HCT116 (cell line): ENCODE measurements around the gene HLA-DPB1. TPM values are rescaled to one million over a fixed set of nuclear protein-coding genes. Genes with fewer than 3 reads are reported as not detected.
A peak's percentile ranks its signal among the peaks of the same experiment; 100 is the strongest.

Source experiments
- ATAC-seq: fragments of 200-7000 bp; cut with Tn5 transposase; 2 replicates; pipeline ENCODE4 v1.9.1; 2020; ENCODE audit warnings: mild to moderate bottlenecking, moderate library complexity
- BruUV-seq: library from RNA; stranded (reverse); fragments of 400-500 nt; replicated peaks from 2 replicates; lab custom pipeline; 2021; lab: Mats Ljungman, UMichigan
- CTCF ChIA-PET: fragments of 300-600 bp; sonication (Branson Sonifier 250); formaldehyde crosslinking; loops from one replicate; lab custom pipeline; 2021; ENCODE audit warnings: antibody characterized with exemption; lab: Charles Lee
- POLR2A ChIA-PET: fragments of 300-600, 350-600 bp; sonication (Branson Sonifier 250); formaldehyde crosslinking; loops from one replicate; lab custom pipeline; 2021; ENCODE audit warnings: antibody characterized with exemption; lab: Charles Lee
- RAD21 ChIA-PET, 2 experiments: fragments of 300-600 bp; sonication (Branson Sonifier 250); formaldehyde crosslinking; loops; one replicate each; lab custom pipeline; 2023; ENCODE audit warnings: low total read pairs in 2 of 2; ENCODE audit not compliant: uncharacterized antibody in 2 of 2, unreplicated experiment in 2 of 2, low non-redundant PET in 1 of 2; lab: Charles Lee
- DNase-seq: peaks from one replicate; pipeline ENCODE4 v3.0.0-alpha.2; 2010; ENCODE audit warnings: low read depth, low spot score
- H2AFZ ChIP-seq: fragments of 200-600 bp; shearing (Covaris generic), sonication (generic); 2 replicates; pipeline ENCODE4 v1.6.1; 2017; ENCODE audit warnings: low read depth, mixed run types, mixed read lengths, antibody characterized with exemption, low read length; ENCODE audit not compliant: poor library complexity, severe bottlenecking
- H3K27ac ChIP-seq: 2 replicates; pipeline ENCODE4 v1.5.1; 2012; ENCODE audit warnings: low read depth, low read length
- H3K27me3 ChIP-seq: fragments of 200-600 bp; sonication (generic); 2 replicates; pipeline ENCODE4 v1.6.1; 2016; ENCODE audit warnings: mixed run types, low read length, mixed read lengths; ENCODE audit not compliant: insufficient read depth
- H3K36me3 ChIP-seq, 2 experiments: fragments of 200-500 bp in 1 of 2; fragments of 200-600 bp in 1 of 2; sonication (Bioruptor generic) in 1 of 2; sonication (generic) in 1 of 2; 2 replicates each; pipeline versions ENCODE4 v1.5.1 to v1.6.1; 2014 to 2016; ENCODE audit warnings: low read length in 2 of 2, inconsistent platforms in 1 of 2, mixed read lengths in 1 of 2, mixed run types in 1 of 2; ENCODE audit not compliant: insufficient read depth in 2 of 2, control insufficient read depth in 1 of 2
- H3K4me1 ChIP-seq, 2 experiments: fragments of 200-600 bp in 1 of 2; sonication (generic) in 1 of 2; 2 replicates each; pipeline versions ENCODE4 v1.5.1 to v1.6.1; 2012 to 2017; ENCODE audit warnings: low read length in 2 of 2, inconsistent platforms in 1 of 2, mild to moderate bottlenecking in 1 of 2, mixed read lengths in 1 of 2, mixed run types in 1 of 2, moderate library complexity in 1 of 2; ENCODE audit not compliant: insufficient read depth in 2 of 2, control insufficient read depth in 1 of 2
- H3K4me2 ChIP-seq: fragments of 200-600 bp; sonication (generic); 2 replicates; pipeline ENCODE4 v1.6.1; 2017; ENCODE audit warnings: mixed run types, low read length, mixed read lengths
- H3K4me3 ChIP-seq, 2 experiments: fragments of 200-600 bp in 1 of 2; sonication (generic) in 1 of 2; replicated peaks in 1 of 2; 2 replicates each; pipeline ENCODE4 v1.5.1; 2011 to 2016; ENCODE audit warnings: low read length in 2 of 2, control low read depth in 1 of 2, low read depth in 1 of 2, mild to moderate bottlenecking in 1 of 2, mixed read lengths in 1 of 2, mixed run types in 1 of 2
- H3K79me2 ChIP-seq: fragments of 200-600 bp; sonication (generic); 2 replicates; pipeline ENCODE4 v1.6.1; 2017; ENCODE audit warnings: mild to moderate bottlenecking, mixed run types, low read length, moderate library complexity, mixed read lengths; ENCODE audit not compliant: insufficient read depth
- H3K9ac ChIP-seq: fragments of 200-600 bp; sonication (generic); 2 replicates; pipeline ENCODE4 v1.6.1; 2016; ENCODE audit warnings: low read length, mixed read lengths
- H3K9me2 ChIP-seq: fragments of 200-600 bp; sonication (generic), shearing (Covaris generic); 2 replicates; pipeline ENCODE4 v1.6.1; 2017; ENCODE audit warnings: mixed run types, mild to moderate bottlenecking, moderate library complexity; ENCODE audit not compliant: insufficient read depth
- H3K9me3 ChIP-seq, 2 experiments: fragments of 200-500 bp in 1 of 2; fragments of 200-600 bp in 1 of 2; sonication (Bioruptor generic) in 1 of 2; sonication (generic) in 1 of 2; 2 replicates each; pipeline ENCODE4 v1.6.1; 2014 to 2017; ENCODE audit warnings: low read length in 2 of 2, mixed read lengths in 2 of 2, inconsistent platforms in 1 of 2, low read depth in 1 of 2, mild to moderate bottlenecking in 1 of 2, mixed run types in 1 of 2, moderate library complexity in 1 of 2; ENCODE audit not compliant: control insufficient read depth in 1 of 2, insufficient read depth in 1 of 2
- H4K20me1 ChIP-seq: fragments of 200-600 bp; sonication (generic), shearing (Covaris generic); 2 replicates; pipeline ENCODE4 v1.6.1; 2017; ENCODE audit warnings: mixed run types, mild to moderate bottlenecking, moderate library complexity; ENCODE audit not compliant: insufficient read depth
- ATF3 ChIP-seq: IDR thresholded peaks from 2 replicates; pipeline ENCODE4 v1.6.1; 2012
- CTCF ChIP-seq, 3 experiments: fragments of 200-600 bp in 1 of 3; sonication (generic) in 1 of 3; IDR thresholded peaks in 2 of 3; conservative IDR thresholded peaks in 1 of 3; 2 replicates each; pipeline ENCODE4 v1.5.1; 2012 to 2017; ENCODE audit warnings: low read depth in 2 of 3, low read length in 2 of 3, antibody characterized with exemption in 1 of 3, borderline replicate concordance in 1 of 3, control low read depth in 1 of 3, mild to moderate bottlenecking in 1 of 3, mixed read lengths in 1 of 3, mixed run types in 1 of 3, moderate library complexity in 1 of 3; ENCODE audit not compliant: insufficient read depth in 1 of 3
- ELF1 ChIP-seq: IDR thresholded peaks from 2 replicates; pipeline ENCODE4 v1.6.1; 2012; ENCODE audit warnings: low read depth, borderline replicate concordance
- EZH2phosphoT487 ChIP-seq: fragments of 200-600 bp; IDR thresholded peaks from 2 replicates; pipeline ENCODE4 v1.6.1; 2018; ENCODE audit warnings: antibody characterized with exemption, borderline replicate concordance
- JUND ChIP-seq: IDR thresholded peaks from 2 replicates; pipeline ENCODE4 v1.6.1; 2012
- MAX ChIP-seq: IDR thresholded peaks from 2 replicates; pipeline ENCODE4 v1.6.1; 2012
- POLR2A ChIP-seq: IDR thresholded peaks from 2 replicates; pipeline ENCODE4 v1.7.0; 2011; ENCODE audit warnings: borderline replicate concordance; ENCODE audit not compliant: insufficient read depth, insufficient read length; ENCODE audit errors: extremely low read depth
- RAD21 ChIP-seq: IDR thresholded peaks from 2 replicates; pipeline ENCODE4 v1.6.1; 2012; ENCODE audit warnings: low read depth, mild to moderate bottlenecking
- REST ChIP-seq: IDR thresholded peaks from 2 replicates; pipeline ENCODE4 v1.6.1; 2012; ENCODE audit warnings: low read depth
- SIN3A ChIP-seq: IDR thresholded peaks from 2 replicates; pipeline ENCODE4 v1.6.1; 2012; ENCODE audit warnings: low read depth
- SP1 ChIP-seq: IDR thresholded peaks from 2 replicates; pipeline ENCODE4 v1.6.1; 2012; ENCODE audit warnings: low read depth
- SRF ChIP-seq: IDR thresholded peaks from 2 replicates; pipeline ENCODE4 v1.6.1; 2012; ENCODE audit warnings: low read depth
- TCF7L2 ChIP-seq: IDR thresholded peaks from 2 replicates; pipeline ENCODE4 v1.7.0; 2011; ENCODE audit warnings: borderline replicate concordance, inconsistent platforms; ENCODE audit not compliant: insufficient read depth, insufficient read length; ENCODE audit errors: extremely low read depth
- YY1 ChIP-seq: IDR thresholded peaks from 2 replicates; pipeline ENCODE4 v1.6.1; 2011; ENCODE audit warnings: low read length, low read depth, moderate library complexity, mild to moderate bottlenecking; ENCODE audit not compliant: insufficient replicate concordance; ENCODE audit errors: extremely low read depth
- ZFX ChIP-seq: fragments of 450-650 bp; IDR thresholded peaks from 2 replicates; pipeline ENCODE4 v1.6.1; 2017
- intact Hi-C: fragments of 100-400 bp; cut with micrococcal nuclease; formaldehyde crosslinking; loops from 2 replicates; pipeline ENCODE4 v1.10.0; 2022
- total RNA-seq: library from RNA; stranded (reverse); gene quantifications from one replicate; pipeline ENCODE4 v1.2.1, GENCODE V29; 2021; ENCODE audit not compliant: unreplicated experiment

HLA-DPB1 gene
- total RNA-seq, 1 experiment from 2014 or later = 1.5 TPM

DNA sequence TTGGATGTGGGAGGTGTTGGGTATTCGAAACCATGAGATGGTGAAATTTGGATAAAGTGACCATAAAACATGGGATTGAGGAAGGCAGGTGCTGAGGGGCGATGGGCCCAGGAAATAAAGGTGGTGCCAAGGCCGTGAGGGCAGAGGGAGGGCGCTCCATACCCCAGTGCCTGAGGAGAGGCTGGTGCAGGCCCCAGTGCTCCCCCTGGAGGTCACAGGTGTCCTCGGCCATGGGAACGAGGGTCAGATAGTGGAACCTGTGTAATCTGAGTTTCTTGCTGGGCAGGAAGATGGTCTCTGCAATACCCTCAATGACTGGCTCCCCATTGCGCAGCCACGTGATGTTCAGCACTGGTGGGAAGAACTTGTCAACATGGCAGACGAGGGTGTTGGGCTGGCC lies 16.2 kb downstream of the HLA-DPB1 start:
- Histone ChIP-seq H3K79me2 (no peaks in the 10 kb centered on the region), H4K20me1 (no peaks in the 10 kb centered on the region), H3K4me3 (no peak overlapping the region), H2AFZ (no peak overlapping the region), H3K27me3 (no peaks in the 10 kb centered on the region; the same call in 1 of the 2 replicates), H3K27ac (no peak overlapping the region), H3K9me2 (no peaks in the 10 kb centered on the region), H3K9me3 (no peaks in the 10 kb centered on the region), H3K4me2 (no peak overlapping the region), H3K4me1 (peaks cover 0 to 14% of the 10 kb centered on the region in 2 experiments; a peak in 2 of 4 replicates), H3K9ac (no peak overlapping the region), H3K36me3 (no peaks in the 10 kb centered on the region)
- ATAC-seq (peak; percentile 94), DNase-seq (peak; percentile 8)
- intact Hi-C loops = loop anchor here (2.0 kb wide), 1 partner anchor 77 kb away; no protein-coding TSS in a partner anchor
- ChIA-PET POLR2A (no interaction called here), CTCF (interaction anchor here (1.2 kb wide), 1 partner anchor 16 kb away, joined by 3 read pairs; the partner anchor contains the start of gene HLA-DPB1), RAD21 (no interaction called here)
- peak; percentile 51 for TF ChIP-seq RAD21
- TF ChIP-seq SRF = no peak
- TF ChIP-seq CTCF (IDR thresholded peaks at IDR 0.05 in 2 of 3, conservative IDR thresholded peaks at IDR 0.05 in 1 of 3; ENCODE audit: borderline replicate concordance in 1 of 3, insufficient read depth in 1 of 3, low read depth in 2 of 3, low read length in 2 of 3) = peak; percentile 78 to 93 (median 89)
- BruUV-seq = no TSS peak

DNA sequence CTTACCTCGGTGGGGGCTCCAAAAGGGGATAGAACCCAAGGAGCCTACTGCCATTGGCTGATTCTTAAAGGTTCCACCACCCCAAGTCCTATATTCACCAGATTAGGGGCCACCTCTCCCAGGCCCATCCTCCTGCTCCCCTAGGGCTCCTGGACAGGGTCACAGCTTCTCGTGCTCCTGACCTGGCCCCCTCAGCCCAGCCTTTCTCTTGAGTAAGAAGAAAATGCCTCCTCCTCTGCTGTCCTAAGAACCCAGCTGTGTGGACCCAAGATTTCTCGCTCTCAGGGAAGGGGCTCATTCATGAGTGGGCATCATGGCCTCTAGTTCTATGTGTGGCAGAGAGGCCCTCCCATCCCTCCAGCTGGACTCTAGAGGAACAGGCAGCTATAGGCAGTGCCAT lies 16.6 kb downstream of the HLA-DPB1 start:
- ChIA-PET RAD21 (no interaction called here), POLR2A (no interaction called here), CTCF (interaction anchor here (1.2 kb wide), 1 partner anchor 17 kb away, joined by 3 read pairs; the partner anchor contains the start of gene HLA-DPB1)
- no TSS peak for BruUV-seq
- no peak overlapping the region for H3K27ac ChIP-seq
- no peak overlapping the region for H3K9ac ChIP-seq
- ATAC-seq = no peak
- H3K4me3 ChIP-seq = no peak overlapping the region
- H3K79me2 ChIP-seq = no peaks in the 10 kb centered on the region
- H4K20me1 ChIP-seq = no peaks in the 10 kb centered on the region
- H3K36me3 ChIP-seq = no peaks in the 10 kb centered on the region
- H3K27me3 ChIP-seq = no peaks in the 10 kb centered on the region; the same call in 1 of the 2 replicates
- no peak overlapping the region for H2AFZ ChIP-seq
- H3K9me3 ChIP-seq = no peaks in the 10 kb centered on the region
- intact Hi-C loops = loop anchor here (2.0 kb wide), 1 partner anchor 78 kb away; no protein-coding TSS in a partner anchor
- peaks cover 0 to 14% of the 10 kb centered on the region in 2 experiments; a peak in 2 of 4 replicates for H3K4me1 ChIP-seq
- no peak overlapping the region for H3K4me2 ChIP-seq
- DNase-seq = no peak
- H3K9me2 ChIP-seq = no peaks in the 10 kb centered on the region
- TF ChIP-seq ELF1 (no peak), MAX (no peak), ATF3 (no peak), TCF7L2 (no peak), POLR2A (no peak), SP1 (no peak), YY1 (no peak), JUND (no peak), SRF (no peak), EZH2phosphoT487 (no peak), SIN3A (no peak), ZFX (no peak), RAD21 (no peak), REST (no peak)
